Trophoblast cell (in vitro differentiated cells and primary cell): ENCODE results near the gene RSRP1.

Source experiments
- DNase-seq, 2 donors: peaks; one replicate each; pipeline ENCODE4 v3.0.0-alpha.2; 2016
- H2AFZ ChIP-seq: 2 replicates; pipeline ENCODE4 v1.6.1; 2013; ENCODE audit warnings: low read length, moderate library complexity, mild to moderate bottlenecking; ENCODE audit not compliant: insufficient read depth, poor library complexity
- H2AK5ac ChIP-seq: 2 replicates; pipeline ENCODE4 v1.6.1; 2013; ENCODE audit warnings: mild to moderate bottlenecking, low read length
- H2BK120ac ChIP-seq: 2 replicates; pipeline ENCODE4 v1.6.1; 2013; ENCODE audit warnings: low read length, mild to moderate bottlenecking, moderate library complexity; ENCODE audit not compliant: insufficient read depth, poor library complexity
- H2BK12ac ChIP-seq: 2 replicates; pipeline ENCODE4 v1.6.1; 2013; ENCODE audit warnings: mild to moderate bottlenecking, low read length, moderate library complexity
- H2BK5ac ChIP-seq: 2 replicates; pipeline ENCODE4 v1.6.1; 2013; ENCODE audit warnings: low read length, low read depth, moderate library complexity, mild to moderate bottlenecking; ENCODE audit not compliant: poor library complexity
- H3K14ac ChIP-seq: 2 replicates; pipeline ENCODE4 v1.6.1; 2013; ENCODE audit warnings: mild to moderate bottlenecking, low read length
- H3K18ac ChIP-seq: 2 replicates; pipeline ENCODE4 v1.6.1; 2013; ENCODE audit warnings: mild to moderate bottlenecking, low read length
- H3K23ac ChIP-seq: 2 replicates; pipeline ENCODE4 v1.6.1; 2013; ENCODE audit warnings: low read length
- H3K27ac ChIP-seq: 2 replicates; pipeline ENCODE4 v1.5.1; 2013; ENCODE audit warnings: low read depth, mild to moderate bottlenecking, inconsistent platforms, low read length, moderate library complexity
- H3K27me3 ChIP-seq: 2 replicates; pipeline ENCODE4 v1.6.1; 2013; ENCODE audit warnings: inconsistent platforms, mild to moderate bottlenecking, low read length, moderate library complexity; ENCODE audit not compliant: insufficient read depth
- H3K36me3 ChIP-seq, 2 experiments: 1 replicate in 1 of 2; 2 replicates in 1 of 2; pipeline ENCODE4 v1.6.1; 2013; ENCODE audit warnings: low read length in 2 of 2, mild to moderate bottlenecking in 2 of 2, moderate library complexity in 1 of 2; ENCODE audit not compliant: insufficient read depth in 2 of 2, control insufficient read depth in 1 of 2
- H3K4ac ChIP-seq: 2 replicates; pipeline ENCODE4 v1.6.1; 2013; ENCODE audit warnings: low read depth, mild to moderate bottlenecking, low read length, moderate library complexity
- H3K4me1 ChIP-seq, 2 experiments: 1 replicate in 1 of 2; 2 replicates in 1 of 2; pipeline ENCODE4 v1.6.1; 2013; ENCODE audit warnings: low read length in 2 of 2, mild to moderate bottlenecking in 2 of 2, moderate library complexity in 1 of 2; ENCODE audit not compliant: insufficient read depth in 2 of 2, control insufficient read depth in 1 of 2
- H3K4me2 ChIP-seq: 2 replicates; pipeline ENCODE4 v1.6.1; 2013; ENCODE audit warnings: inconsistent platforms, mild to moderate bottlenecking, low read length, moderate library complexity
- H3K4me3 ChIP-seq: 2 replicates; pipeline ENCODE4 v1.5.1; 2013; ENCODE audit warnings: mild to moderate bottlenecking, low read depth, low read length, inconsistent platforms
- H3K79me1 ChIP-seq: one replicate; pipeline ENCODE4 v1.6.1; 2013; ENCODE audit warnings: low read length
- H3K79me2 ChIP-seq: 2 replicates; pipeline ENCODE4 v1.6.1; 2013; ENCODE audit warnings: low read length, mild to moderate bottlenecking; ENCODE audit not compliant: control insufficient read depth, insufficient read depth, poor library complexity
- H3K9ac ChIP-seq: 2 replicates; pipeline ENCODE4 v1.6.1; 2013; ENCODE audit warnings: mild to moderate bottlenecking, low read length
- H3K9me3 ChIP-seq: 2 replicates; pipeline ENCODE4 v1.6.1; 2013; ENCODE audit warnings: low read depth, mild to moderate bottlenecking, control low read depth, inconsistent platforms, low read length; ENCODE audit not compliant: insufficient read depth
- H4K12ac ChIP-seq: 2 replicates; pipeline ENCODE4 v1.6.1; 2013; ENCODE audit warnings: low read depth, mild to moderate bottlenecking, low read length, moderate library complexity
- H4K8ac ChIP-seq: 2 replicates; pipeline ENCODE4 v1.6.1; 2013; ENCODE audit warnings: low read depth, mild to moderate bottlenecking, low read length, moderate library complexity
- H4K91ac ChIP-seq: one replicate; pipeline ENCODE4 v1.6.1; 2013; ENCODE audit warnings: low read depth, mild to moderate bottlenecking, low read length, moderate library complexity
- WGBS: extraction: QIAGEN DNeasy Blood & Tissue Kit; methylation state at CpG from one replicate; pipeline ENCODE4 v1.1.7; 2013; ENCODE audit warnings: missing lambda C conversion rate; ENCODE audit not compliant: insufficient read length, insufficient coverage; ENCODE audit errors: extremely low coverage; 5-methylcytosine and 5-hydroxymethylcytosine counted together

Gene RSRP1

GRCh38 chr1:25220666-25221065 lies 26.6 kb downstream of the RSRP1 start:
- no peak overlapping the region for H3K9ac ChIP-seq
- H3K79me1 ChIP-seq: no peaks in the 10 kb centered on the region
- H2BK12ac ChIP-seq: no peak overlapping the region
- no peak overlapping the region for H3K4ac ChIP-seq
- no peak overlapping the region for H3K27ac ChIP-seq
- WGBS: no CpG with 5 or more reads among the region's 3 CpGs
- no peak overlapping the region for H4K8ac ChIP-seq
- H3K9me3 ChIP-seq: no peaks in the 10 kb centered on the region
- no peaks in the 10 kb centered on the region for H3K4me1 ChIP-seq
- no peak overlapping the region for H2AFZ ChIP-seq
- H2AK5ac ChIP-seq: no peak overlapping the region
- no peak overlapping the region for H4K12ac ChIP-seq
- no peak overlapping the region for H3K4me2 ChIP-seq
- no peak overlapping the region for H3K4me3 ChIP-seq
- H3K27me3 ChIP-seq: no peaks in the 10 kb centered on the region
- no peak overlapping the region for H3K18ac ChIP-seq
- no peak overlapping the region for H3K23ac ChIP-seq
- no peak overlapping the region for H2BK120ac ChIP-seq
- peaks cover 15 to 23% of the 10 kb centered on the region in 2 experiments for H3K36me3 ChIP-seq
- no peak overlapping the region for H4K91ac ChIP-seq
- DNase-seq: no peak
- no peak overlapping the region for H2BK5ac ChIP-seq
- H3K14ac ChIP-seq: no peak overlapping the region
- no peaks in the 10 kb centered on the region for H3K79me2 ChIP-seq

GRCh38 chr1:25219661-25220251 lies 27.5 kb downstream of the RSRP1 start:
- Histone ChIP-seq H3K79me1 (no peaks in the 10 kb centered on the region), H2AK5ac (no peak overlapping the region), H3K4me1 (no peaks in the 10 kb centered on the region), H3K27me3 (no peaks in the 10 kb centered on the region), H3K18ac (no peak overlapping the region), H3K14ac (no peak overlapping the region), H2AFZ (no peak overlapping the region), H3K9ac (no peak overlapping the region), H2BK120ac (no peak overlapping the region), H4K8ac (no peak overlapping the region), H3K79me2 (no peaks in the 10 kb centered on the region), H3K4me2 (no peak overlapping the region), H4K91ac (no peak overlapping the region), H3K27ac (no peak overlapping the region), H2BK5ac (no peak overlapping the region), H3K36me3 (peaks cover 14 to 20% of the 10 kb centered on the region in 2 experiments), H4K12ac (no peak overlapping the region), H3K23ac (no peak overlapping the region), H3K4me3 (no peak overlapping the region), H2BK12ac (no peak overlapping the region), H3K9me3 (no peaks in the 10 kb centered on the region), H3K4ac (no peak overlapping the region)
- DNase-seq: peak; percentile 76 to 85
- no CpG with 5 or more reads among the region's 9 CpGs for WGBS

GRCh38 chr1:25217598-25218232 lies 29.5 kb downstream of the RSRP1 start:
- Histone ChIP-seq H3K4me2 (no peak overlapping the region), H2BK12ac (no peak overlapping the region), H4K91ac (no peak overlapping the region), H3K14ac (no peak overlapping the region), H2AK5ac (no peak overlapping the region), H2AFZ (no peak overlapping the region), H2BK5ac (no peak overlapping the region), H3K9me3 (no peaks in the 10 kb centered on the region), H2BK120ac (no peak overlapping the region), H3K9ac (no peak overlapping the region), H3K79me1 (no peaks in the 10 kb centered on the region), H3K27ac (no peak overlapping the region), H4K8ac (no peak overlapping the region), H3K27me3 (no peaks in the 10 kb centered on the region), H3K18ac (no peak overlapping the region), H3K4me3 (no peak overlapping the region), H3K36me3 (peaks cover 4 to 11% of the 10 kb centered on the region in 2 experiments), H3K79me2 (no peaks in the 10 kb centered on the region), H3K4ac (no peak overlapping the region), H3K23ac (no peak overlapping the region), H3K4me1 (no peaks in the 10 kb centered on the region), H4K12ac (no peak overlapping the region)
- no CpG with 5 or more reads among the region's 8 CpGs for WGBS
- DNase-seq: no peak

DNA sequence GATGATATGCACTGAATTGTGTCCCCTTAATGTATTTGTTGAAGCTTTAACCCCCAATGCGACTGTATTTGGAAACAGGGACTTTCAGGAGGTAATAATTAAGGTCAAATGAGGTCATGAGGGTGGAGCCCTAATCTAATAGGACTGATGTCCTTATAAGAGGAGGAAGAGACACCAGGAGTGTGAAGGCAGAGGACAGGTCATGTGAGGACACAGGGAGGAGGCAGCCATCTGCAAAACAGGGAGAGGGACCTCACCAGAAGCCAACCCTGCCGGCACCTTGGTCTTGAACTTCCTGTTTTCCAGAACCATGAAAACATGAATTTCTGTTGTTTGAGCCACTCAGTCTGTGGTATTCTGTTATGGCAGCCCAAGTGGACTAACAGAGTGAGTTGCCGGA lies 30.2 kb downstream of the RSRP1 start:
- H3K79me2 ChIP-seq: no peaks in the 10 kb centered on the region
- H3K27me3 ChIP-seq: no peaks in the 10 kb centered on the region
- H3K23ac ChIP-seq: no peak overlapping the region
- no peaks in the 10 kb centered on the region for H3K79me1 ChIP-seq
- no peaks in the 10 kb centered on the region for H3K4me1 ChIP-seq
- no peak overlapping the region for H3K9ac ChIP-seq
- peaks cover 2 to 8% of the 10 kb centered on the region in 2 experiments for H3K36me3 ChIP-seq
- no peak overlapping the region for H2BK120ac ChIP-seq
- H3K27ac ChIP-seq: no peak overlapping the region
- no peak overlapping the region for H4K12ac ChIP-seq
- no CpG with 5 or more reads among the region's 3 CpGs for WGBS
- no peak overlapping the region for H2BK5ac ChIP-seq
- no peak overlapping the region for H3K18ac ChIP-seq
- no peak overlapping the region for H3K4me3 ChIP-seq
- H3K14ac ChIP-seq: no peak overlapping the region
- no peak overlapping the region for H4K91ac ChIP-seq
- H3K4ac ChIP-seq: no peak overlapping the region
- H2AFZ ChIP-seq: no peak overlapping the region
- no peak for DNase-seq
- H4K8ac ChIP-seq: no peak overlapping the region
- no peaks in the 10 kb centered on the region for H3K9me3 ChIP-seq
- no peak overlapping the region for H3K4me2 ChIP-seq
- H2AK5ac ChIP-seq: no peak overlapping the region
- no peak overlapping the region for H2BK12ac ChIP-seq
